NCI-H2107 treated with DMSO at 0.1 percent for 48 hours (cell line): ENCODE measurements around the gene HP1BP3.
A peak's percentile ranks its signal among the peaks of the same experiment; 100 is the strongest.

ENCODE experiments used
- DNase-seq: peaks from one replicate; lab custom pipeline; 2025; ENCODE audit not compliant: unreplicated experiment; lab: John Stamatoyannopoulos, UW

HP1BP3 gene

GRCh38 chr1:20771780-20772179 is 15.3 kb downstream of the HP1BP3 start:
- DNase-seq: no peak

- no peak for DNase-seq
Observed at GRCh38 chr1:20770314-20771087, 16.6 kb downstream of the HP1BP3 start.

DNA sequence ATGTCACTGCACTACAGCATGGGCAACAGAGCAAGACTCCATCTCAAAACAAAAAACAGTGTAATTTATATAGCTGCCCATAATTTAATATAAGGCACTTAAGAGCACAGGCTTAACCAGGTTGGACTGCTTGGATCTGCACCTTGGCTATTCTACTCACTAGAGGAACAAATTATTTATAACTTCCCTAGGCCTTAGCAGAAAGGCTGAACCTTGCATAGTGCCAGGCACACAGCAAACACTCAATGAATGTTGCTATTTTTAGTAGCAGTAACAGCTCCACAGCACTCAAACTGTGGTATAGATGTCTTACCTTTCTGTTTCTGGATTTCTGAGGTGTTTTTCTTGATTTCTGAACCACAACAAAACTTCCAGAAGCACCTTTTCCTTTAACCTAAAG is 19.8 kb downstream of the HP1BP3 start:
- DNase-seq: no peak

GRCh38 chr1:20763417-20763816 is 23.7 kb downstream of the HP1BP3 start:
- no peak for DNase-seq

DNA sequence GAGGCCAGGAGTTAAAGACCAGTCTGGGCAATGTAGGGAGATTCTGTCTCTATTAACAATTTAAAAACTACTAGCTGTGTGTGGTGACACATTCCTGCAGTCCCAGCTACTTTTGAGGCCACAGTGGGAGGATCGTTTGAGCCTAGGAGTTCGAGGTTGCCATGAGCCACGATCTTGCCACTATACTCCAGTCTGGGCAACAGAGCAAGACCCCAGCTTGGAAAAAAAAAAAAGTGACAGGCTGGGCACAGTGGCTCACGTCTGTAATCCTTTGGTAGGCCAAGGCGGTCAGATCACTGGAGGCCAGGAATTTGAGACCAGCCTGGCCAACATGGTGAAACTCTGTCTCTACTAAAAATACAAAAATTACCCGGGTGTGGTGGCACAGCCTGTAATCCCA is 26.8 kb downstream of the HP1BP3 start:
- no peak for DNase-seq

DNA sequence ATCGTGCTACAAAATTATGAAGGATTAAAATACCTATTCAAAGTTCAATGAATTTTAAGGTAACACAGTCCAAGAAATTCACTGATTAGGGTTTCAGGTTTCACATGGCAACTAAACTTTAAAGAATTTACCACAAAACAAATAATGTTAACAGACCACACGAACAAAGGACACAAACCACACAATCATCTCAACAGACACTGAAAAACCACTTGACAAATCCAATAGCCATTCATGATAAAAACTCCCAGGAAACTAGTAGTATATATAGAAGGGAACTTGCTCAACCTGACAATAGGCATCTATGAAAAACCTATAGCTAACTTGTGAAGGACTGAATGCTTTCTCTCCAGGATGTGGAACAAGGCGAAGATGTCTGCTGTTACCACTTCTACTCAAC is 33.5 kb downstream of the HP1BP3 start:
- DNase-seq: peak; percentile 83

DNA sequence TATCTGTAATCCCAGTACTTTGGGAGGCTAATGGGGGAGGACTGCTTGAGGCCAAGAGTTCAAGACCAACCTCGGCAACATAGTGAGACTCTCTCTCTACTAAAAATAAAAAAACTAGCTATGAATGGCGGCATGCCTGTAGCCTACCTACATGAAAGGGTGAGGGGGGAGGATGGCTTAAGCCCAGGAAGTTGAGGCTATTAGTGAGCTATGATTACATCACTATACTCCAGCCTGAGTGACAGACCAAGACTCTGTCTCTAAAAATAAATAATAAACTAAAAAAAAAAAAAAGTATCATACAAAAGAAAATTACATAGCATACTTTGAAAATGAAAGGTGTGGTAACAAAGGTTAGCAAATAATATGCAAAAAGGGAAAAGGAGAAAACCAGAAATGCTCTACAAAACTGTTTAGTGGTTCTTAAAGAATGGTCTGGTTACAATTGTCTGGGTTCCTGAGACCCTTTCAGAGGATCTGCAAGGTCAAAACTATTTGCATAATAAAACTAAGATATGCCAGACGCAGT is 35.6 kb downstream of the HP1BP3 start:
- DNase-seq: no peak

DNA sequence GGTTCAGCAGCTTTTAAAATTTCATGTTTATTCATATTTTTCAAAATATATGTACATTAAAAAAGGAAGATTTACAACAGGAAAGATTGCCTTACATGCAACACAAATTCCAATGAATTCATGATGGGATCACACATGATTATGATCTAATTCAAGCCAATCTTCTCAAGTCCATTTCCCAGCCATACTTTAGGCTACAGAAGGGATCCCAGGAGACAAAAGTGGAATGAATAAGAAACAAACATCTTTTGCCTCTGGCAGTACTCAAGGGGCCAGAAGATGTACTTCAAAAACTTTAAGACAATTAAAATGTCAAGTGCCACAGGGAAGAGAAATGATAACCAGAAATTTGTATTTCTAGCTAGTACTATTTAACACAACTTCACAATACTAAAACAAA is 44.4 kb downstream of the HP1BP3 start:
- DNase-seq: no peak

- DNase-seq: no peak
Observed at GRCh38 chr1:20740781-20741180, 46.3 kb downstream of the HP1BP3 start.

DNA sequence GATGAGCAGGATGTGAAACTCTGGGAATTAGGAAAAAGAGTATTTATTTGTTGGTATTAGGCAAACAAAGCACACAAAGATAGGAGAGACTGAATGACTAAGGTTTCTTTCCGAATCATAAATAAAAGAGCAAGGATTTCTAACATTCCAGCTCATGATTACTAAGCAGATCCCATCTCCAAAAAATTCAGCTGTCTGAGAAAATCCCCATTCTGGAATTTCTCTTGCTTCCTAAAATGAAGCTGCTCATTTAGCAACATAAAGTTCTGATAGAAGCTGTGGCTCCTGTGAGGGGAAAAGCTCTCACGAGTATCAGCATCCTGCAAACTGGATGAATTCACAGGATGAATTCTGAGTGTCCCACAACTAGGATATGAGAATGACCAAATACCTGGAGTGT is 47.9 kb downstream of the HP1BP3 start:
- no peak for DNase-seq

- DNase-seq: no peak
Observed at GRCh38 chr1:20735581-20736111, 51.5 kb downstream of the HP1BP3 start.

GRCh38 chr1:20733360-20733975 is 53.6 kb downstream of the HP1BP3 start:
- no peak for DNase-seq

DNA sequence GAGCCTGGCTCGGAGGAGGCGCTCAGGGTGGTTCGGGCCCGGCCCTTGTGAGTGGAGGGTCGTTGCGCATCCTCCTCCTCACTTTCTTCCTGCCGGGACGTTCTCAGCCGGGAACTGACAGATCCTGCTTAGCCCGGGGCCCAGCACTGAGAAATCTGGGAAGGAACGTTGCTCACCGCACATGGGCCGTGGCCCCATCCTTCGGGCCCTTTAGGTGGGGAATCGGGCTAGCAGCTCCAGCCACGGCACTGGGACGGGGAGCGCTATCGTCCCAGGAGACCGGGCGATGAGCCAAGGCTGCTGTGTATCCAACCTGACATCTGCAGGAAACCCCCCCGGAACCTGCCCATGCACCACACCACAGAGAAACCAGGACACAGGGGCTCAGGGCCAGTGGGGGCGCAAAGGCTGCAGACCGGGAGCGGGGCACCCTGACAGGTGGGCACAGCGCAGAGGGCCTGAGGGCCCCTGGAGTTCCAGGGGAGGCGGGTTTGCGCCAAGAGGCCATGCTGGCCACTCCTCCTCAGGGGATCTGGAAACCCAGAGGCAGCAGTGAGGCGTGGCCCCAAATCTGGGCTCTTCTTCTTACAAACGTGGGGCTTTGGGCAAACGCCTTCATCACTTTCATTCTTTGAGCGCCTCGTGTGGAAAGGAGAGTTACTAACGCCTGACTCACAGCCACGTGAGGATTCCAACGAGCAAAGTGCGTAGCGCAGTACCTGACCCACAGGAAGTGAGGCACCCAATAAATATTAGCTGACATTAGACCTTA is 54.3 kb downstream of the HP1BP3 start, which contains the start of gene SH2D5:
Gene SH2D5 (minus strand): TSS at position 116 of the 772 bp plus-strand sequence. CDS start 4,659 bp downstream, outside the sequence.
- peak; percentile 61 for DNase-seq

- DNase-seq: no peak
Observed at GRCh38 chr1:20732071-20732587, 55.0 kb downstream of the HP1BP3 start.

GRCh38 chr1:20731057-20731991 is 55.8 kb downstream of the HP1BP3 start:
- no peak for DNase-seq

- DNase-seq: no peak
Observed at GRCh38 chr1:20730690-20731056, 56.4 kb downstream of the HP1BP3 start.

DNA sequence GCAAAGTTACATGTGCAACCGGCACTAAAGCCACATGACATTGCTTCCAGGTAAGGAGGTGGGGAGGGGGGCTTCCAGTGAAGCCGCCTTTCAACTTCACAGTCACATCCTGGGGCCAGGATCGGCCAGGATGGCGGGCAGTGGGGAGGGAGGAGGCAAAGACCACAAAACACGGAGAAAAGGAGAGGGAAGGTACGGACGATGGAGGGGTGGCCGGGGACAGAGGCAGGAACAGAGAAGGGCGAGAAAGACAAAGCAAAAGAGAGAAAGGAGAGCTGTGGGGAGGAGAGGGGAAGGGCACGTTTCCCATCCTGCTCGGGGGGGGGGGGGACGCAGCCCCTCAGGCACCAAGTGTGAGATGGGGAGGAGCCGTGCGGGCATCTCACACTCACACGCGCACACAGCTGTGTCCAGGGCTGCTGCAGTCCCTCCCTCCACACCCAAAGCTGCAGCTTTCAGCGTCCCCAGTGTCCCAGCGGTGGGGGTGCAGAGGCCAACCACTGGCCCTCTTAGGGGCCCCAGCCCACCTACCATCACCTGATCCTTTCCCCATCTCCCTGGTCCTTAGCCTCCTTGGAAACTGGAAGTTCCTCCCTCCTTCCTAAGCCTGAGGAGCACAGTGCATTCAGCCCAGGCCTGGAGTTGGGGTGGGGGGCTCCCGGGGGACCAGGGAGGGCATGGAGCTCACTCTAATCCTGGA is 57.0 kb downstream of the HP1BP3 start:
- DNase-seq: no peak

- peak; percentile 22 for DNase-seq
Observed at GRCh38 chr1:20729155-20729931, 57.8 kb downstream of the HP1BP3 start.
